ENCODE data around the gene HSP90AA1.

DNA sequence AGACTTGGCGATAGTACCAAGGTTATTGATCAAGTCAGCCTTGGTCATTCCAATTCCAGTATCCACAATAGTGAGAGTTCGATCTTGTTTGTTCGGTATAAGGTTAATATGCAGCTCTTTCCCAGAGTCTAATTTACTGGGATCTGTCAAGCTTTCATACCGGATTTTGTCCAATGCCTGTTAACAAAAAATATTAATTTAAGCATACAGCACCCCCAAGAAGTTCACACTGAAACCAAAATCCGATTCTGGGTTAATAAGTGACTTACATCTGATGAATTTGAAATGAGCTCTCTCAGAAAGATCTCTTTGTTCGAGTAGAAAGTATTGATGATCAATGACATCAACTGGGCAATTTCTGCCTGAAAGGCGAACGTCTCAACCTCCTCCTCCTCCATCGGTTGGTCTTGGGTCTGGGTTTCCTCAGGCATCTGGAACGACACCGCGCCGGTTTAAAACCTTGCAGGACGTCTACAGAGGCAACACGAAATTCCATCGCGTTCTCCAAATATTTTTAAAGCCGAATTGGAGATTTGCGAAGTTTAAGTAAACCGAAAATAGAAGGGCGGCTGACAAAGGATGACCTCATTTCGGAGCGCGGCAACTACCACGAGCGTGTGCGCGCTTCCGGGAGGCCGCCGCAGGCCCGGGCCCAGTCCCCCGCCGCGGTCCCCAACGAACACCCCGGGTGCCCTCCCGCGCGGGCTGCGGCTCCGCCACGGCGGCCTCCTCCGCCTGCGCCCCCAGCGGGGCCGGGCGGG lies 716 bp downstream of the HSP90AA1 start:
- no peak for TF ChIP-seq TAF1 (IDR thresholded peaks at IDR 0.05; ENCODE audit: low read depth)
- no peak for TF ChIP-seq FOXM1 (IDR thresholded peaks at IDR 0.05; ENCODE audit: borderline replicate concordance, low read depth)
- TF ChIP-seq EP300 (IDR thresholded peaks at IDR 0.05; ENCODE audit: borderline replicate concordance), result no peak
- TF ChIP-seq, protein P1, sequence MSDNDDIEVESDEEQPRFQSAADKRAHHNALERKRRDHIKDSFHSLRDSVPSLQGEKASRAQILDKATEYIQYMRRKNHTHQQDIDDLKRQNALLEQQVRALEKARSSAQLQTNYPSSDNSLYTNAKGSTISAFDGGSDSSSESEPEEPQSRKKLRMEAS (IDR thresholded peaks at IDR 0.05), result no peak
- TF ChIP-seq ZBTB7A (IDR thresholded peaks at IDR 0.05; ENCODE audit: low read depth), result no peak
- TF ChIP-seq, protein P2, sequence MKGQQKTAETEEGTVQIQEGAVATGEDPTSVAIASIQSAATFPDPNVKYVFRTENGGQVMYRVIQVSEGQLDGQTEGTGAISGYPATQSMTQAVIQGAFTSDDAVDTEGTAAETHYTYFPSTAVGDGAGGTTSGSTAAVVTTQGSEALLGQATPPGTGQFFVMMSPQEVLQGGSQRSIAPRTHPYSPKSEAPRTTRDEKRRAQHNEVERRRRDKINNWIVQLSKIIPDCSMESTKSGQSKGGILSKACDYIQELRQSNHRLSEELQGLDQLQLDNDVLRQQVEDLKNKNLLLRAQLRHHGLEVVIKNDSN (IDR thresholded peaks at IDR 0.05), result no peak
- TF ChIP-seq NFIC (IDR thresholded peaks at IDR 0.05), result no peak
- TF ChIP-seq, protein P3, sequence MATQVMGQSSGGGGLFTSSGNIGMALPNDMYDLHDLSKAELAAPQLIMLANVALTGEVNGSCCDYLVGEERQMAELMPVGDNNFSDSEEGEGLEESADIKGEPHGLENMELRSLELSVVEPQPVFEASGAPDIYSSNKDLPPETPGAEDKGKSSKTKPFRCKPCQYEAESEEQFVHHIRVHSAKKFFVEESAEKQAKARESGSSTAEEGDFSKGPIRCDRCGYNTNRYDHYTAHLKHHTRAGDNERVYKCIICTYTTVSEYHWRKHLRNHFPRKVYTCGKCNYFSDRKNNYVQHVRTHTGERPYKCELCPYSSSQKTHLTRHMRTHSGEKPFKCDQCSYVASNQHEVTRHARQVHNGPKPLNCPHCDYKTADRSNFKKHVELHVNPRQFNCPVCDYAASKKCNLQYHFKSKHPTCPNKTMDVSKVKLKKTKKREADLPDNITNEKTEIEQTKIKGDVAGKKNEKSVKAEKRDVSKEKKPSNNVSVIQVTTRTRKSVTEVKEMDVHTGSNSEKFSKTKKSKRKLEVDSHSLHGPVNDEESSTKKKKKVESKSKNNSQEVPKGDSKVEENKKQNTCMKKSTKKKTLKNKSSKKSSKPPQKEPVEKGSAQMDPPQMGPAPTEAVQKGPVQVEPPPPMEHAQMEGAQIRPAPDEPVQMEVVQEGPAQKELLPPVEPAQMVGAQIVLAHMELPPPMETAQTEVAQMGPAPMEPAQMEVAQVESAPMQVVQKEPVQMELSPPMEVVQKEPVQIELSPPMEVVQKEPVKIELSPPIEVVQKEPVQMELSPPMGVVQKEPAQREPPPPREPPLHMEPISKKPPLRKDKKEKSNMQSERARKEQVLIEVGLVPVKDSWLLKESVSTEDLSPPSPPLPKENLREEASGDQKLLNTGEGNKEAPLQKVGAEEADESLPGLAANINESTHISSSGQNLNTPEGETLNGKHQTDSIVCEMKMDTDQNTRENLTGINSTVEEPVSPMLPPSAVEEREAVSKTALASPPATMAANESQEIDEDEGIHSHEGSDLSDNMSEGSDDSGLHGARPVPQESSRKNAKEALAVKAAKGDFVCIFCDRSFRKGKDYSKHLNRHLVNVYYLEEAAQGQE (IDR thresholded peaks at IDR 0.05; ENCODE audit: low read depth), result no peak
- TF ChIP-seq RAD21 (IDR thresholded peaks at IDR 0.05; ENCODE audit: low read depth), result no peak
- TF ChIP-seq YY1 (IDR thresholded peaks at IDR 0.05; ENCODE audit: low read depth), result no peak
